GM12892 (cell line): Measurements from ENCODE around the gene MUC6.

ENCODE experiments used
- POLR2AphosphoS5 ChIP-seq: IDR thresholded peaks from 2 replicates; pipeline ENCODE4 v1.6.1; 2011; ENCODE audit warnings: low read depth, low read length, control low read depth
- TAF1 ChIP-seq: IDR thresholded peaks from 2 replicates; pipeline ENCODE4 v1.6.1; 2011; ENCODE audit warnings: low read depth, mild to moderate bottlenecking, control low read depth, low read length, borderline replicate concordance

GRCh38 chr11:1033016-1033798 lies 3.3 kb downstream of the MUC6 start:
- no peak for TF ChIP-seq TAF1
- no peak for TF ChIP-seq POLR2AphosphoS5
